Measurements from ENCODE around the gene ABCC6.
"Not testable (repeated sequence)": the region's sequence is repeated elsewhere in the genome, so short reads cannot be mapped to it uniquely, and the experiment has no call there.

Gene ABCC6

GRCh38 chr16:16158082-16158658 lies 65.1 kb downstream of the ABCC6 start:
- no peak for DNase-seq

DNA sequence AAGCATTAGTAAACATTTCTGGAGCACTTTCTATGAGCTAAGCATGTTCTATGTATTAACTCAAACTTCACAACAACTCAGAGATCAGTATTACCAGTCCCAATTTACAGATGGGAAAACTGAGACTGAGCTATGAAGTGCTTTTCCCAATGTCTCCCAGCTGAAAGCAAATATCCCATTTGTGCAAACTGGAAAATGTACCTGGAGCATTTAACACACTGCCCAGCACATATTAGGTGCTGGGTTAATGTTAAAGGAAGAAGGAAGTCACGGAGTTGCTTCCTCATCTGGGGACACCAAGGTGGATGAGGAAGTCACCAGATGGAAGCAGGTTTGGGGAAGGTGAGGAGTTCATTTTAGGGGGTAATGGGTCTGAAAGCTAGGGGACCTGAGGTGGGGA lies 66.1 kb downstream of the ABCC6 start:
- DNase-seq, result no peak

DNA sequence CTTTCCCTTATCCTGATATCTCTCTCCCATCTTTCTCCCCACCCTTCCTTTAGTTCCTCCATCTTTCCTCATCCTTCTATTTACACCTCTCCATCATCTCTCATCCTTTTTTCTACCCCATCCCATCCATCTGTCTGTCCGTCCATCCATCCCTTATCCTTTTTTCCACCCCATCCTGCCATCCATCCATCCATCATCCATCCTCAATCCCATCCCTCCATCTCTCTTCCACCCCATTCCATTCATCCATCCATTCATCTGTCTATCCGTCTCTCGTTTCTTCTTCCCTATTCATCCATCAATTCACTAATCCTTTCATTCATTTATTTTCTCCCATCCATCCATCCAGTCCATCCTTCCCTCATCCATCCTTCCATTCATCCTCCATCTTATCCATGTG lies 68.1 kb downstream of the ABCC6 start:
- no peak for DNase-seq

GRCh38 chr16:16154281-16154951 lies 68.9 kb downstream of the ABCC6 start:
- no peak for DNase-seq

- not testable (repeated sequence) for DNase-seq
Measured at GRCh38 chr16:16153000-16153399, 70.3 kb downstream of the ABCC6 start.

DNA sequence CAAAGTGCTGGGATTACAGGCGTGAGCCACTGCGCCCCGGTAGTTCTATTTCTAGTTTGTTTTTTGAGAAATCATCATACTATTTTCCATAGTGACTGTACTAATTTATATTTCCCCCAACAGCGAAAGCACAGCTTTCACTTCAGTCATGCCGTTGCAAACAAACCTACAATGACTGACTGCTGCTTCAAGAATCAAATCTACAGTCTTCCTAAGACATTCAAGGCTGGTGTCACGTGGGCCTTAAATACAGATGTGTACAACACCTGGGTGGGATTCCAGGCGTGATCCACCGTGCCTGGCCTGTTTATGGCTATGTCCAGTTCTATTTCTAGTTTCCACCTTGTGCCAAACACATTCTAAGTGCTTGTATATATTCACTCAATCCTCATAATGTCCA lies 72.0 kb downstream of the ABCC6 start:
- no peak for DNase-seq

GRCh38 chr16:16150878-16151152 lies 72.5 kb downstream of the ABCC6 start:
- DNase-seq, result no peak

DNA sequence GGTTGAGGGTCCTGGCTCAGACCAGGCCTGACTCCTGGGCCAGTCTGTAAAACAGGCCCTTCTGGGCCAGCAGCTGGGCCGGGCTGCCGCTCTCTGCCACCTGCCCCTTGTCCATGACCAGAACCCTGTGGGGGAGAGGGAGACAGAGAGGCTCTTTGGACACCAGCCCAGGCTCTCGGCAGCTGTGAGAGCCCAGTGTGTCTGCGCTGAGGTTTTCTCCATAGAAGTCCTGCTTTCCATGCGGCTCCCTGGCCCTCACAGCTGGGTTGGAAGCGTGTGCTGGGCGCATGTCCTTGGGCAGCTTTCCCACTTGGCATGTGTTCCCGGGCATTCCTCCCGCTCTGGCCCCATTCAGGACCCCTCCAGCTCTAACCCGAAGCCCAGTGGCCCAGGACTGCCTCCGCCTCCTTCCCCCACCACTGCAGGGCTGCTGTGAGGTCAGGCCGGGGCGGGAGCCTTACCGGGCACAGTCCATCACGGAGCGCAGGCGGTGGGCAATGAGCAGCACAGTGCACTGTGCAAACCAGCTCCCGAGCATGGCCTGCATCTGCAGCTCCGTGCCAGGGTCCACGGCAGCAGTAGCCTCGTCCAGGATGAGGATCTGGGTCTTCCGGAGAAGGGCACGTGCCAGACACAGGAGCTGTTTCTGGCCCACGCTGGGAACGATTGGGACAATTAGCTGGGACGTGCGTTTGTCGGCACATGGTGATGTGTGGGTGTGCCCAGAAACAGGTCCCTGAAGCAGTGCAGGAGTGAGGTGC lies 73.0 kb downstream of the ABCC6 start:
- no peak for DNase-seq

DNA sequence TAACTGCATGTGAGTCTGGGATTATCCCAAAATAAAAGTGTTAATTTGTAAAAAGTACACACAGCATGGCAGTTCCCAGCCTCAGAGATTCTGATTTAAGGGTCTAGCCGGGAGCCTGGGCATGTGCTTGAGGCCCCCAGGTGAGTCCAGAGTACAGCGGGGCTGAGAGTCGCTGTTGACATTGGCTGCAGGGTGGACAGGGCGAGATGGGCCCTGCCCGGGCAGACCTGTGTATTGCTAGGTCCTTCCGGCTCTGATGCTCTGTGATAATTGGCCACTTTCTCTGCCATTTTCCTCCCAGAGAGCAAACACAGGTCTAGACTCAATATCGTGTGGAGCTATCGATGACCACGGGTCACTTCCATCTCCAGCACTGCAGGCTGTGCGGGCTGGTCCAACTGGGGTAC lies 73.6 kb downstream of the ABCC6 start:
- no peak for DNase-seq

GRCh38 chr16:16148755-16149154 lies 74.5 kb downstream of the ABCC6 start:
- DNase-seq, result no peak

GRCh38 chr16:16148000-16148599 lies 75.2 kb downstream of the ABCC6 start:
- not testable (repeated sequence) for DNase-seq

DNA sequence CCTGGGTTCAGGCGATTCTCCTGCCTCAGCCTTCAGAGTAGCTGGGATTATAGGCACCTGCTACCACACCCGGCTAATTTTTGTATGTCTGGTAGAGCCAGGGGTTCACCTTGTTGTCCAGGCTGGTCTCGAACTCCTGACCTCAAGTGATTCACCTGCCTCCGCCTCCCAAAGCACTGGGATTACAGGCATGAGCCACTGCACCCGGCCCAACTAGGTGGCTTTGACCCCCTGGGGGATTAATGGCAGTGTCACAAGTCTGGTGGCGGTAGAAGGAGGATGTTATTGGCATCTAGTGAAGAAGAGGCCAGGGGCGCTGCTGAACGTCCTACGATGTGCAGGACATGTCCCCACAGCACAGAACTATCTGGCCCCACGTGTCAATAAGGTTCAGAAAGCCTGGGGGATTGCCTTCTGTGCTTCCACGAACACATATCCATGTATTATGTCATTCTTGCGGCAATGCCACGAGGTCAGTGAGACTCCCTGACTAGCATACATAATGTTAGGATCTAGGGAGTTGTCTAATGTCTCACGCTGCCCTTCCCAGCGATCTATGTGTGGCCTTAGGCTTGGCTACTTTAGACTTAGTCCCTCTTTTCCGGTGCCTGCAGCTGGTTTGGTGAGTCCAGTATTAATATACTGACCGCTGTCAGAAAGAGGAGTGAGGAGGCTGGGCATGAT lies 75.8 kb downstream of the ABCC6 start:
- DNase-seq, result no peak

DNA sequence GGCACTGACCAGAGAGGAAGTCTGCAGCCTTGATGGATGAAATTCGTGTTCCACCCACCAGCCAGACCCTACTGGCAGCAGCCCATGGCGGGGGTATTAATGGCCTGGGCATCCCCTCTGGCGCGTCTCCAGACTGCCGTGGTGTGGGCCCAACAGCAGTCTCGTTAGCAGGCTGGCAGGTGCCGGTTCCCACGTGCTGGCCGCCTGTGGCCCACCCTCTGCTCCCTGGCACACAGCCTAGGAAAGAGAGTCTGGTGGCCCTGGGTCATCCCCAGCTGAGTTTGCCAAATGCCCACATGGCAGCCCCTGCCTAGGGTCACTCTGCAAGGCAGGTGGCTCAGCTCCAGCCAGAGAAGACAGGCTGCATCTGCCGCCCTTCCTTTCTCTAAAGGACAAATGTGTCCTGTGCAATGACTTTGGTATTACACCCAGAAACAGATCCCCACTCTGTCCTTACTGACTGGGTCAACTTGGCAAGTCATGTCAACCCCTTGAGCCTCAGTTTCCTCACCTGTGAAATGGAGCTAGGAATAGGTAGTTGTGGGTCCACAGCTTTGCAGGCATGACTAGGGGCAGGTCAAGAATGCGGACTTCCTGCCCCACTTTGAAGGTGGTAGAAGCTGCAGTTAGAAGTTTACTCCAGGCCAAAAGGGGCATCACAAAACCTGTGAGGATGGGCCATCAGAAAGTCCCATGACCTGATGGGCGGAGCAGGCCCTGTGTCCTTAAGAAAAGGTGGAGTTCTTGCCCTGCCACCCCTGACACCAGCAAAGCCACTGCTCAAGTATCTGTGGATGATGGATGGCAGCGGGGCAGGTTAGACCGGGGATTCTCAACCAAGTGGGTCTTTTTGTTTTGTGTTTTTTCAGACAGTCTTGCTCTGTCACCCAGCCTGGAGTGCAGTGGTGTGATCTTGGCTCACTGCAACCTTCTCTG lies 76.6 kb downstream of the ABCC6 start:
- no peak for DNase-seq

- no peak for DNase-seq
Measured at GRCh38 chr16:16145286-16145685, 78.0 kb downstream of the ABCC6 start.

DNA sequence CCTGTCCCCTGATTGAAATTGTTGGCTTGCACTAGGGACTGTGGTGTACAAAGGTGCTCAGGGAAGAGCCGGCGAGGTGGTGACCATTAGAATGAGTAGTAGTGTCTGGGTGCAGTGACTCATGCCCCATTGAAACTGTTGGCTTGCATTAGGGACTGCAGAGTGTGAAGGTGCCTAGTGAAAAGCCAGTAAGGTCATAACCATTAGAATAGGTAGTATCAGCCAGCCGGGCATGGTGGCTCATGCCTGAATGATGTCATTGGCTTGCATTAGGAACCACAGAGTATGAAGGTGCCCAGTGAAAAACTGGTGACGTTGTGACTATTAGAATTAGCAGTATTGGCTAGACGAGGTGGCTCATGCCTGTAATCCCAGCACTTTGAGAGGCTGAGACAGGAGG lies 78.9 kb downstream of the ABCC6 start:
- no peak for DNase-seq

GRCh38 chr16:16143931-16144330 lies 79.4 kb downstream of the ABCC6 start:
- no peak for DNase-seq

DNA sequence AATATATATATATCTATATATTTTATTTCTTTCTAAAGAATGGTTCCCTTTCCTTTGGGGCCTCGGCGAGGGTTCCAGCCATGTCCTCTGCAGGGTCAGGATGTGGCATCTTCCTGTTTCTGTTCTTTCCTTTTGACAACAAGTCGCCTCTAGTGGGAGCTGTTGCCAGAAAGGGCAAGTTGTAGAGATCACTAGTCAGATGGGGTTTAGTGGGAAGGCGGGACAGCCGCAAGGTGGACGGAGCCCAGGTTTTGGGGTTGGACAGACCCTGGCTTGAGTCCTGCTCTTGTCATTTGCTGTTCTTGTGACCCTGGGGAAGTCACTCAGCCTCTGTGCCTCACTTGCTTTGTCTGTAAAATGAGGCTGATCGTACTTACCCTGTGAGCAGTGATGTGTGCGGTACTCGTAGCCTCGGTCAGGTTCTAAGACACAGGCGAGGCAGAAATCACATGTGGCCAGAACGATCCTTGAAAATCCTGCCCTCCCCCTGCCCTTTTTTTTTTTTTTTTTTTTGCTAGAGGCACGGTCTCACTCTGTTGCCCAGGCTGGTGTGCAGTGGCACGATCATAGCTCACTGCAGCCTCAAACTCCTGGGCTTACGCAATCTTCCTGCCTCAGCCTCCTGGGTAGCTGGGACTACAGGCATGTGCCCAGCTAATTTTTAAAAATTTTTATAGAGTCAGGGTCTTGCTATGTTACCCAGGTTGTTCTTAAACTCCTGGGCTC lies 80.1 kb downstream of the ABCC6 start:
- no peak for DNase-seq

DNA sequence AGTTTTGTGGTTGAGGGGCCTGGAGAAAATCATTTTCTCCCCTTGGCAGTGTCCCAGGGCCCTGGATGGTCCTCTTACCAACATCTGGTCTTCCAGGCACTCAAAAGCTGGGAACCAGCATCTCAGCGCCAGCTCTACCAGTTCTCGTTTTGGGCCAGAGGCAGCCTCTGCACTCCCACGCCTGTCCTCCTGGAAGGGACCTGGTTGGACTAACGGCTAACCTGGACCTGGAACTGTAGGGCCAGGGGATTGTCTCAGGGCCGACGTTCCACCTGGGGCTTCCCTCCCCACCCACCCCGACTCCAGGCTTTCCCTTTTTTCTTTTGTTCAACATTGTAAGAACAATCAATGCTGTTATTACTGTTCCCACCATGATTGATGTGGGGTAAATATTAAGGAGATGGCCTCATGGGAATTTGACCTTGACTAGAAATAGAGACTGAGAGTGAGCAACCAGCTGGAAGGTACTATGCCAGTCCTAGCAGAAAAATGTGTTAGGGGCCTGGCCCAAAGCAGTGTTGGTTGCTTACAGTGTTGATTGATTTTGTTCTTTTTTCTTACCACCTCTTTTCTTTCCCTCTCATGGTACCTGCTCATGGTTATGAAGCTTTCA lies 81.4 kb downstream of the ABCC6 start:
- no peak for DNase-seq

DNA sequence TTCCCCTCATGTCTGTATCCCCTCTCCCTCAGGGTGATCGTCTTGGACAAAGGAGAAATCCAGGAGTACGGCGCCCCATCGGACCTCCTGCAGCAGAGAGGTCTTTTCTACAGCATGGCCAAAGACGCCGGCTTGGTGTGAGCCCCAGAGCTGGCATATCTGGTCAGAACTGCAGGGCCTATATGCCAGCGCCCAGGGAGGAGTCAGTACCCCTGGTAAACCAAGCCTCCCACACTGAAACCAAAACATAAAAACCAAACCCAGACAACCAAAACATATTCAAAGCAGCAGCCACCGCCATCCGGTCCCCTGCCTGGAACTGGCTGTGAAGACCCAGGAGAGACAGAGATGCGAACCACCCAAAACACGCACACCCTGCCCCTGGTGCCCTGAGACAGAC lies 82.2 kb downstream of the ABCC6 start:
- DNase-seq, result no peak

DNA sequence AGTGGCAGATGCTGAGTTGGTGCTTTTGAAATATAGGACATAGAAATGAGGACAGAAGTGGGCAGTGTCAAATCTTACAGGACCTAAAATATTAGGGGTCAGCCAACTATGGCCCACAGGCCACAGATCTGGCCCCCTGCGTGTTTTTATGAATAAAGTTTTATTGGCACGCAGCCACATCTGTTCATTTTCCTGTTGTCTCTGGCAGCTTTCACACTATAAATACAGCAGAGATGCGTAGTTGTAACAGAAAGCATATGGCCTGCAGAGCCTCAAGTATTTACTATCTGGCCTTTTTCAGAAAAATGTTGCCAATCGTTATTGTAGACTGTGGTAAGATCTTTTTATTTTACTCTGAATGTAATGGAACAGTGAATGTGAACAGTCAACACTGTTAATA lies 82.8 kb downstream of the ABCC6 start:
- no peak for DNase-seq

DNA sequence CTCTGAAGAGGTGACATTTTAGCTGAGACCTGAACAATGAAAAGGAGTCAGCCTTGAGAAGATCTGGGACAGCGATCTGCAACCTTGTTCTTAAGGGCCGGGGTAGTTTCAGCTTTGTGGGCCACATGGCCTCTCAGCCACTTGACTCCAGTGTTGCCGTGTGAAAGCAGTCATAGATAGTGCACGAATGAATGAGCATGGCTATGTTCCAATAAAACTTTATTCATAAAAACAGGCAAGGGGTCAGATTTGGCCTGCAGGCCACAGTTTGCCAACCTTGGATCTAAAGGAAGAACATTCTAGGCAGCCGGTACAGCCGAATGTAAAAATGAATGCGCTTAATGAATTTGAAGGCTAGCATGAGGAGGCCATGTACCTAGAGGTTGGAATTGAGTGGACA lies 83.5 kb downstream of the ABCC6 start:
- DNase-seq, result no peak

All from NCI-H1436 (cell line).